CD4-positive, alpha-beta T cell treated with Interleukin-17A for 1 hour (primary cell): ENCODE measurements around the gene NOXO1.

Experiments used
- DNase-seq: peaks from one replicate; pipeline ENCODE4 v3.0.0-alpha.2; 2020

Gene NOXO1

GRCh38 chr16:1938316-1938715 lies 43.0 kb downstream of the NOXO1 start:
- peak; percentile 13 for DNase-seq

DNA sequence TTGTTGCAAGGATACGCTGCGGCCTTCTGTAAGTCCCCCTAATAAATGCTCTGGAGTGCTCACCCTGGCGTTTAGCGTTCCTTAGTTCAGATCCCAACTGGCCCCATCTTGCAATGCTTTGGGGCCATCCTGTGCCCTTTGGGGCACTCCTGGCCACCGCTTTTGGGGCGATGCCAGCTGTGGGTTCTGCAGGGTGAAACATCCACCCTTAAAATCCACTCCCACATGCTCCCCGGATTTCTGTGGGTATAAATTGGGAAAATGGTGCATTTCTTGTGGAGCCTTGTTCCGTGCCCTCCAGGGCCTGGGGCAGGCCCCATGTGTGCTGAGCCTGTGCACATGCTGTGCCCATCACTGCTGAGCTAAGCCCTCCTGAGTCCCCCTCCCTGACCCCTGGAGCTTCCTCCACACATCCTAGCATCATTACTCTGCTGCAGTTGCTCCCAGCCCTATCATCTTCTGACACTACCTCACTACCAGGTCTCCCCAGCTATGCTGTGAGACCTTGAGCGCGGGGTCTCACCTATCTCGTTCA lies 44.3 kb downstream of the NOXO1 start:
- no peak for DNase-seq

- no peak for DNase-seq
These were observed 48.1 kb downstream of the NOXO1 start for GRCh38 chr16:1933097-1933661.

GRCh38 chr16:1932050-1933028 lies 48.9 kb downstream of the NOXO1 start:
- DNase-seq = no peak

GRCh38 chr16:1930338-1930720 lies 50.9 kb downstream of the NOXO1 start:
- DNase-seq = no peak

DNA sequence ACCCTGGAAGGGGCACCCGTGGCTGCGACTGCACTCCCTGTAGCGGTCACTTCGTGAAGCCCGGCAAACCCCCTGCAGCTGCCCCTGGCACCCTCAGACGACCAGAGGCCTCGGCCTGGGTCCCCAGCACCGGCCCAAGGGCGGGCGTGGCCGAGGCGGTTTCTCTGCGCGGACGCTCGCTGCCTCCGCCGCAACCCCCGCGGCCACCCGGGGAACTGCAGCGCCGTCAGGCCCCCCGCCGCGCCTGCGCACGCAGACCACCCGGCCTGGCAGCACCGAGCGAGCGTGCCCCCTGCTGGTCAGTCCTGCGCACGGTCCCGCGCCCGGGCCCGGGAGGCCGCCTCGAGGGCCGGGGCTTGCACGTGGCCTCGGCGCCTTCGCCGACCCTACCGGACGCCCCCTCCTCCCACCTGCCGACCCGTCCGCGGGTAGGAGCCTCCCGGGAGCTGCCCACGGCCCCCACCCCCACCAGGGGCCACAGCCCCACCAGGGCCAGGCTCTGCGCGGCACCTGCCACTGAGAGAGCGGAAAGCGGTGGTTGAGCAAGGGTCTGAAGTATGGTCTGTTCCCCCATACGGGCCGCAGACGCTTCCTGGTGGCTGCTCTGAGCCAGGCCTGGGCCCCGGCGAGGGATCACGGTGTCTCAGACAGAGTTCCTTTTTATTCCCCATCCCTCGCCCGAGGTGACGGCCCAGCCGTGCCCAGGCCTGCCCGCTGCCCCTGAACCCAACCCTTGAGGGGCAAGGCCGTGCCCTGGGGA lies 51.5 kb downstream of the NOXO1 start:
- peak; percentile 90 for DNase-seq

- DNase-seq = no peak
These were observed 52.2 kb downstream of the NOXO1 start for GRCh38 chr16:1929105-1929504.
